Suppressor macrophage treated with lipopolysaccharide for 4 hours (primary cell): ENCODE results near the gene NME4.

Experiments
- DNase-seq: peaks from one replicate; pipeline ENCODE4 v3.0.0-alpha.2; 2020

The NME4 gene

GRCh38 chr16:363766-364490 is 33.1 kb upstream of the NME4 start:
- no peak for DNase-seq

GRCh38 chr16:364595-365491 is 32.2 kb upstream of the NME4 start:
- no peak for DNase-seq

GRCh38 chr16:366476-366875 is 30.5 kb upstream of the NME4 start:
- DNase-seq: no peak

GRCh38 chr16:367333-367903 is 29.6 kb upstream of the NME4 start:
- DNase-seq: no peak

- DNase-seq: no peak
Observed at GRCh38 chr16:368388-369158, 28.4 kb upstream of the NME4 start.

- no peak for DNase-seq
Observed at GRCh38 chr16:369275-369865, 27.6 kb upstream of the NME4 start.

GRCh38 chr16:369866-370436 is 27.0 kb upstream of the NME4 start:
- no peak for DNase-seq

- DNase-seq: peak; percentile 97
Observed at GRCh38 chr16:370443-370842, 26.6 kb upstream of the NME4 start, which contains the start of gene MRPL28. Gene MRPL28 (minus strand): TSS chr16:370538. CDS start chr16:370218, 320 bp downstream.

- no peak for DNase-seq
Observed at GRCh38 chr16:370979-371514, 26.0 kb upstream of the NME4 start.

GRCh38 chr16:371515-372301 is 25.3 kb upstream of the NME4 start:
- DNase-seq: no peak

GRCh38 chr16:372302-372983 is 24.6 kb upstream of the NME4 start:
- no peak for DNase-seq

- no peak for DNase-seq
Observed at GRCh38 chr16:373020-373598, 23.9 kb upstream of the NME4 start.

- DNase-seq: no peak
Observed at GRCh38 chr16:373848-374615, 23.0 kb upstream of the NME4 start.

- no peak for DNase-seq
Observed at GRCh38 chr16:374616-374926, 22.4 kb upstream of the NME4 start.

- no peak for DNase-seq
Observed at GRCh38 chr16:375212-375611, 21.8 kb upstream of the NME4 start.

- no peak for DNase-seq
Observed at GRCh38 chr16:375927-376816, 20.8 kb upstream of the NME4 start.

GRCh38 chr16:376817-377418 is 20.1 kb upstream of the NME4 start:
- no peak for DNase-seq

- DNase-seq: no peak
Observed at GRCh38 chr16:377419-377951, 19.5 kb upstream of the NME4 start.
